ENCODE results near the gene SH3RF2. TPM values are rescaled to one million over a fixed set of nuclear protein-coding genes. Genes with fewer than 3 reads are reported as not detected.

SH3RF2 gene
- total and polyA plus RNA-seq, 2 of the 13 experiments (the other 11 are each of a cell fraction or from before 2014, with no cell fraction given) = 2.6 to 3.7 TPM

DNA sequence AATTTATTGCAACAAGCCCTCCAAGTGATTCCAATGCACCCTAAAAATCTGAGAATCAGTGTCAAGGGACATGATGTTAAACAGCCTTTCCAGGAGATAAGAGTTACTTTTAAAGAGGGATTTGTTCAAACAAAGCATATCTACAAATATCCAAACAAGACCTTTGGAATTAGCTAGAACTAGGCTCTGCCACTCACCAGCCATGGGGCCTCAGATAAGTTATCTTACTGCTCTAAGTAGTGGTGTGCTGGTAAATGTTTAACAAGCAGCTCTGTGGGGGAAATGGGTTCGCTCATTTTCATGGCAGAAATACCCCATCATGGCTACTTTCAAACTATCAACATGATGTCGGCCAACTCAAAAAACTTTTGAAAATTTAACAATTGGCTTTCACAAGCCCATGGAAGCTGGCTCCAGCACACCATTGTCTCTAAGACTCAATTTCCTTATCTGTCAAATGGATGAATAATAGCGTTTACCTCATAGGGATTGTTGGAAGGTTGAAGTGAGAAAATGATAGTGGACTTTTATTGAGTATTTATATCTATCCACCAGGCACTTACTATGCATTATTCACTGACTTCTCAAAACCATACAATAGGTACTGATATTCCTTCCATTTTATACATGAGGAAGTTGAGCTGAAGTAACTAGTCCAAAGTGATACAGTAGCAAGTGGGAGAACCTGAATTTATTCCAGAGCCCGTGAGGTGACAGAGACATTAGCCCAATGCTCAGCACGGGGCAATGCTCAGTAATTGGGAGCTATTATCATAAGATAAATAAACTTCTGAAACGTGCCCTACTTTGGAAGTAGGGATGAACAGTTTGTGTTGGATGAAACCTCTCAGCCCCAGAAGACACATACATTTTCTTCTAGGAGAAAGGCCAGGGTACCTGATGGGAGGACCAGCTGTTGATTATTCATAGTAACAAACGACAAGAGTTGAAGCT, 43.2 kb downstream of the SH3RF2 start (continued):
- TF ChIP-seq ZNF12 (CRISPR knock-in tag; IDR thresholded peaks at IDR 0.05) (peak; percentile 93), REPIN1 (CRISPR knock-in tag; IDR thresholded peaks at IDR 0.05; ENCODE audit: borderline replicate concordance, low read depth) (peak; percentile 54; the same call in 1 of the 2 replicates), BCL6 (CRISPR knock-in tag; IDR thresholded peaks at IDR 0.05) (peak; percentile 80), NR2F6 (IDR thresholded peaks at IDR 0.05) (peak; percentile 84), NR2F6 (CRISPR knock-in tag; IDR thresholded peaks at IDR 0.05) (peak; percentile 56; the same call in 1 of the 2 replicates), RCOR2 (CRISPR knock-in tag; IDR thresholded peaks at IDR 0.05) (peak; percentile 84), BRD4 (CRISPR knock-in tag; IDR thresholded peaks at IDR 0.05) (0 out of 2 replicates have a peak, but pooled peaks have one; percentile 49), ZNF816 (CRISPR knock-in tag; IDR thresholded peaks at IDR 0.05; ENCODE audit: borderline replicate concordance) (0 out of 2 replicates have a peak, but pooled peaks have one; percentile 54), SP1 (IDR thresholded peaks at IDR 0.05) (no peak), SP1 (CRISPR knock-in tag; IDR thresholded peaks at IDR 0.05) (no peak), ZNF605 (CRISPR knock-in tag; IDR thresholded peaks at IDR 0.05) (no peak), FOXP1 (IDR thresholded peaks at IDR 0.05) (no peak), FOXP1 (CRISPR knock-in tag; IDR thresholded peaks at IDR 0.05) (peak; percentile 75), ZKSCAN8 (CRISPR knock-in tag; IDR thresholded peaks at IDR 0.05; ENCODE audit: borderline replicate concordance) (no peak), MED1 (CRISPR knock-in tag; IDR thresholded peaks at IDR 0.05) (peak; percentile 83), CHD2 (IDR thresholded peaks at IDR 0.05; ENCODE audit: low read depth, low read length) (no peak), TARDBP (CRISPR knock-in tag; IDR thresholded peaks at IDR 0.05) (peak; percentile 56; the same call in 1 of the 2 replicates)
- TF ChIP-seq, protein P1, sequence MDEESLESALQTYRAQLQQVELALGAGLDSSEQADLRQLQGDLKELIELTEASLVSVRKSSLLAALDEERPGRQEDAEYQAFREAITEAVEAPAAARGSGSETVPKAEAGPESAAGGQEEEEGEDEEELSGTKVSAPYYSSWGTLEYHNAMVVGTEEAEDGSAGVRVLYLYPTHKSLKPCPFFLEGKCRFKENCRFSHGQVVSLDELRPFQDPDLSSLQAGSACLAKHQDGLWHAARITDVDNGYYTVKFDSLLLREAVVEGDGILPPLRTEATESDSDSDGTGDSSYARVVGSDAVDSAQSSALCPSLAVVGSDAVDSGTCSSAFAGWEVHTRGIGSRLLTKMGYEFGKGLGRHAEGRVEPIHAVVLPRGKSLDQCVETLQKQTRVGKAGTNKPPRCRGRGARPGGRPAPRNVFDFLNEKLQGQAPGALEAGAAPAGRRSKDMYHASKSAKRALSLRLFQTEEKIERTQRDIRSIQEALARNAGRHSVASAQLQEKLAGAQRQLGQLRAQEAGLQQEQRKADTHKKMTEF (CRISPR knock-in tag; IDR thresholded peaks at IDR 0.05) = peak; percentile 67; the same call in 1 of the 2 replicates
- TF ChIP-seq, protein P2, sequence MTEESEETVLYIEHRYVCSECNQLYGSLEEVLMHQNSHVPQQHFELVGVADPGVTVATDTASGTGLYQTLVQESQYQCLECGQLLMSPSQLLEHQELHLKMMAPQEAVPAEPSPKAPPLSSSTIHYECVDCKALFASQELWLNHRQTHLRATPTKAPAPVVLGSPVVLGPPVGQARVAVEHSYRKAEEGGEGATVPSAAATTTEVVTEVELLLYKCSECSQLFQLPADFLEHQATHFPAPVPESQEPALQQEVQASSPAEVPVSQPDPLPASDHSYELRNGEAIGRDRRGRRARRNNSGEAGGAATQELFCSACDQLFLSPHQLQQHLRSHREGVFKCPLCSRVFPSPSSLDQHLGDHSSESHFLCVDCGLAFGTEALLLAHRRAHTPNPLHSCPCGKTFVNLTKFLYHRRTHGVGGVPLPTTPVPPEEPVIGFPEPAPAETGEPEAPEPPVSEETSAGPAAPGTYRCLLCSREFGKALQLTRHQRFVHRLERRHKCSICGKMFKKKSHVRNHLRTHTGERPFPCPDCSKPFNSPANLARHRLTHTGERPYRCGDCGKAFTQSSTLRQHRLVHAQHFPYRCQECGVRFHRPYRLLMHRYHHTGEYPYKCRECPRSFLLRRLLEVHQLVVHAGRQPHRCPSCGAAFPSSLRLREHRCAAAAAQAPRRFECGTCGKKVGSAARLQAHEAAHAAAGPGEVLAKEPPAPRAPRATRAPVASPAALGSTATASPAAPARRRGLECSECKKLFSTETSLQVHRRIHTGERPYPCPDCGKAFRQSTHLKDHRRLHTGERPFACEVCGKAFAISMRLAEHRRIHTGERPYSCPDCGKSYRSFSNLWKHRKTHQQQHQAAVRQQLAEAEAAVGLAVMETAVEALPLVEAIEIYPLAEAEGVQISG (CRISPR knock-in tag; IDR thresholded peaks at IDR 0.05) = peak; percentile 47; the same call in 1 of the 2 replicates
- TF ChIP-seq, protein P3, sequence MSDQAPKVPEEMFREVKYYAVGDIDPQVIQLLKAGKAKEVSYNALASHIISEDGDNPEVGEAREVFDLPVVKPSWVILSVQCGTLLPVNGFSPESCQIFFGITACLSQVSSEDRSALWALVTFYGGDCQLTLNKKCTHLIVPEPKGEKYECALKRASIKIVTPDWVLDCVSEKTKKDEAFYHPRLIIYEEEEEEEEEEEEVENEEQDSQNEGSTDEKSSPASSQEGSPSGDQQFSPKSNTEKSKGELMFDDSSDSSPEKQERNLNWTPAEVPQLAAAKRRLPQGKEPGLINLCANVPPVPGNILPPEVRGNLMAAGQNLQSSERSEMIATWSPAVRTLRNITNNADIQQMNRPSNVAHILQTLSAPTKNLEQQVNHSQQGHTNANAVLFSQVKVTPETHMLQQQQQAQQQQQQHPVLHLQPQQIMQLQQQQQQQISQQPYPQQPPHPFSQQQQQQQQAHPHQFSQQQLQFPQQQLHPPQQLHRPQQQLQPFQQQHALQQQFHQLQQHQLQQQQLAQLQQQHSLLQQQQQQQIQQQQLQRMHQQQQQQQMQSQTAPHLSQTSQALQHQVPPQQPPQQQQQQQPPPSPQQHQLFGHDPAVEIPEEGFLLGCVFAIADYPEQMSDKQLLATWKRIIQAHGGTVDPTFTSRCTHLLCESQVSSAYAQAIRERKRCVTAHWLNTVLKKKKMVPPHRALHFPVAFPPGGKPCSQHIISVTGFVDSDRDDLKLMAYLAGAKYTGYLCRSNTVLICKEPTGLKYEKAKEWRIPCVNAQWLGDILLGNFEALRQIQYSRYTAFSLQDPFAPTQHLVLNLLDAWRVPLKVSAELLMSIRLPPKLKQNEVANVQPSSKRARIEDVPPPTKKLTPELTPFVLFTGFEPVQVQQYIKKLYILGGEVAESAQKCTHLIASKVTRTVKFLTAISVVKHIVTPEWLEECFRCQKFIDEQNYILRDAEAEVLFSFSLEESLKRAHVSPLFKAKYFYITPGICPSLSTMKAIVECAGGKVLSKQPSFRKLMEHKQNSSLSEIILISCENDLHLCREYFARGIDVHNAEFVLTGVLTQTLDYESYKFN (CRISPR knock-in tag; conservative IDR thresholded peaks at IDR 0.05) = peak; percentile 99
- TF ChIP-seq, protein P4, sequence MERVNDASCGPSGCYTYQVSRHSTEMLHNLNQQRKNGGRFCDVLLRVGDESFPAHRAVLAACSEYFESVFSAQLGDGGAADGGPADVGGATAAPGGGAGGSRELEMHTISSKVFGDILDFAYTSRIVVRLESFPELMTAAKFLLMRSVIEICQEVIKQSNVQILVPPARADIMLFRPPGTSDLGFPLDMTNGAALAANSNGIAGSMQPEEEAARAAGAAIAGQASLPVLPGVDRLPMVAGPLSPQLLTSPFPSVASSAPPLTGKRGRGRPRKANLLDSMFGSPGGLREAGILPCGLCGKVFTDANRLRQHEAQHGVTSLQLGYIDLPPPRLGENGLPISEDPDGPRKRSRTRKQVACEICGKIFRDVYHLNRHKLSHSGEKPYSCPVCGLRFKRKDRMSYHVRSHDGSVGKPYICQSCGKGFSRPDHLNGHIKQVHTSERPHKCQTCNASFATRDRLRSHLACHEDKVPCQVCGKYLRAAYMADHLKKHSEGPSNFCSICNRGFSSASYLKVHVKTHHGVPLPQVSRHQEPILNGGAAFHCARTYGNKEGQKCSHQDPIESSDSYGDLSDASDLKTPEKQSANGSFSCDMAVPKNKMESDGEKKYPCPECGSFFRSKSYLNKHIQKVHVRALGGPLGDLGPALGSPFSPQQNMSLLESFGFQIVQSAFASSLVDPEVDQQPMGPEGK (CRISPR knock-in tag; IDR thresholded peaks at IDR 0.05) = peak; percentile 59; the same call in 1 of the 2 replicates
